ENCODE measurements around the gene ANKS3. TPM values are rescaled to one million over a fixed set of nuclear protein-coding genes. Genes with fewer than 3 reads are reported as not detected.

ANKS3 gene
- total RNA-seq, 1 experiment from 2014 or later, result 25.5 TPM

DNA sequence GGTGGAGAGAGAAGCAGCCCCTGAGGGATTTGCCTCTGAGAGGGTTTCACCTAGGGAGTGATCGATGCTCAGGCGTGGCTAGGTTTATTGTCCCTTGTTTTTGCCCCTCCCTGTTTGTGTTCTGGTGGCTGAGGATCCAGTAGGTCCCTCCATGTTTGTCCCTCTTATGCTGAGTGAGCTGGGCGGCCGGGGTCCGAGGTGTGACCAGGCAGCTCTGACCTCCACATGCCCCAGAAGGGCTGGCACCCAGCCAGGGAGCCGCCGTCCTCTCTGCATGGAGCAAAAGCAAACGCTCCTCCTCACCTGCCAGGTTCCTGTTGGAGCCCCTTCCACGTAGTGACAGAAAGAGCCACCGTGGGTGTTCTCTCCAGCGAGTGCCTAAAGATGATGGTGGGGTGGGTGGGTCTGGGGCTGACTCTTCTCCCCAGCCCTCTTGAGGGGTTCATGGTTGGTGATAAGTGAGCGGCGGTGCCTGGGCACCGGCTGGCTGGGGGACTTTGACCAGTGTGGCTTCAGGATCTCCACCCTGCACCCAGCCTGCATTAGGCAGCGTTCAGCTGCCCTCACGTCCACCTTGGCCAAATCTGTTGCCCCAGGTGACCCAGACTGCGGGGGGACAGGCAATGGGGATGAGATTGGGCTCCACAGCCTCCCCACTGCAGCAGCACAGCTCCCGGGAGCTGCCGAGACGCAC, 54.8 kb downstream of the ANKS3 start (continued):
- TF ChIP-seq, protein P1, sequence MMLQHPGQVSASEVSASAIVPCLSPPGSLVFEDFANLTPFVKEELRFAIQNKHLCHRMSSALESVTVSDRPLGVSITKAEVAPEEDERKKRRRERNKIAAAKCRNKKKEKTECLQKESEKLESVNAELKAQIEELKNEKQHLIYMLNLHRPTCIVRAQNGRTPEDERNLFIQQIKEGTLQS (IDR thresholded peaks at IDR 0.05), result no peak
- TF ChIP-seq JUND (IDR thresholded peaks at IDR 0.05) (no peak), YY1 (IDR thresholded peaks at IDR 0.05; ENCODE audit: extremely low read depth, insufficient replicate concordance, low read depth, low read length) (no peak), EGR1 (IDR thresholded peaks at IDR 0.05; ENCODE audit: low read depth) (no peak)
- TF ChIP-seq, protein P2, sequence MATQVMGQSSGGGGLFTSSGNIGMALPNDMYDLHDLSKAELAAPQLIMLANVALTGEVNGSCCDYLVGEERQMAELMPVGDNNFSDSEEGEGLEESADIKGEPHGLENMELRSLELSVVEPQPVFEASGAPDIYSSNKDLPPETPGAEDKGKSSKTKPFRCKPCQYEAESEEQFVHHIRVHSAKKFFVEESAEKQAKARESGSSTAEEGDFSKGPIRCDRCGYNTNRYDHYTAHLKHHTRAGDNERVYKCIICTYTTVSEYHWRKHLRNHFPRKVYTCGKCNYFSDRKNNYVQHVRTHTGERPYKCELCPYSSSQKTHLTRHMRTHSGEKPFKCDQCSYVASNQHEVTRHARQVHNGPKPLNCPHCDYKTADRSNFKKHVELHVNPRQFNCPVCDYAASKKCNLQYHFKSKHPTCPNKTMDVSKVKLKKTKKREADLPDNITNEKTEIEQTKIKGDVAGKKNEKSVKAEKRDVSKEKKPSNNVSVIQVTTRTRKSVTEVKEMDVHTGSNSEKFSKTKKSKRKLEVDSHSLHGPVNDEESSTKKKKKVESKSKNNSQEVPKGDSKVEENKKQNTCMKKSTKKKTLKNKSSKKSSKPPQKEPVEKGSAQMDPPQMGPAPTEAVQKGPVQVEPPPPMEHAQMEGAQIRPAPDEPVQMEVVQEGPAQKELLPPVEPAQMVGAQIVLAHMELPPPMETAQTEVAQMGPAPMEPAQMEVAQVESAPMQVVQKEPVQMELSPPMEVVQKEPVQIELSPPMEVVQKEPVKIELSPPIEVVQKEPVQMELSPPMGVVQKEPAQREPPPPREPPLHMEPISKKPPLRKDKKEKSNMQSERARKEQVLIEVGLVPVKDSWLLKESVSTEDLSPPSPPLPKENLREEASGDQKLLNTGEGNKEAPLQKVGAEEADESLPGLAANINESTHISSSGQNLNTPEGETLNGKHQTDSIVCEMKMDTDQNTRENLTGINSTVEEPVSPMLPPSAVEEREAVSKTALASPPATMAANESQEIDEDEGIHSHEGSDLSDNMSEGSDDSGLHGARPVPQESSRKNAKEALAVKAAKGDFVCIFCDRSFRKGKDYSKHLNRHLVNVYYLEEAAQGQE (IDR thresholded peaks at IDR 0.05; ENCODE audit: low read depth), result no peak

DNA sequence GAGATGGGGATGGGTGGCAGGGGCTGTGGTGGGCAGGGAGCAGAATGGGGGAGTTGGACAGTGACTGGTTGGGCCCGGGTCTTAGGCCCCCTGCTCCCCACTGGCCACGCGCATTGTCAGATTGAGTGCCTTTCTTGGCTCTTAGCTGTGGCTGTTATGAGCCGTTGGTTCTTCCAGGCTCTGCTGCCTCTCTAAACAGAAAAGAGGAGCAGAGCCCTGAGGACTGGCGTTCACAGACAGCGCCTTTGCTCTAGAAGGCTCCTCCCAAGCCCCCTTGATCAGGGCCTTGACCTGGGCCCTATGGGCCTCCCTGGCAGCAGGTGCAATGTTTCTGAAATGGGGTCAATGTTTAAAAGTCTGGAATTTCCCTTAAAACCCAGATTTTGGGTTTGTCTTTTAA, 55.5 kb downstream of the ANKS3 start:
- Histone ChIP-seq H3K36me3 (ENCODE audit: control insufficient read depth in 1 of 2, insufficient read depth in 2 of 2, low read length in 2 of 2) (peaks cover 0 to 3% of the 10 kb centered on the region in 2 experiments; a peak in 1 of 4 replicates), H3K27me3 (ENCODE audit: insufficient read depth, low read length) (no peaks in the 10 kb centered on the region), H3K4me1 (ENCODE audit: control insufficient read depth in 1 of 2, insufficient read depth in 2 of 2, low read length in 2 of 2) (no peaks in the 10 kb centered on the region), H3K27ac (ENCODE audit: low read depth, low read length) (no peak overlapping the region), H3K79me2 (ENCODE audit: insufficient read depth, low read length) (no peaks in the 10 kb centered on the region), H3K9me2 (ENCODE audit: insufficient read depth) (no peaks in the 10 kb centered on the region), H3K9me3 (ENCODE audit: control insufficient read depth in 1 of 2, insufficient read depth in 1 of 2, low read depth in 1 of 2, low read length in 2 of 2) (no peaks in the 10 kb centered on the region), H4K20me1 (ENCODE audit: insufficient read depth) (no peaks in the 10 kb centered on the region), H2AFZ (ENCODE audit: low read depth, low read length, poor library complexity, severe bottlenecking) (no peak overlapping the region), H3K4me2 (ENCODE audit: low read length) (no peak overlapping the region), H3K9ac (ENCODE audit: low read length) (no peak overlapping the region), H3K4me3 (replicated peaks in 1 of 2; ENCODE audit: low read depth in 1 of 2, low read length in 2 of 2) (no peak overlapping the region)
- BruUV-seq (replicated peaks), result no TSS peak
- ChIA-PET CTCF (no interaction called here), POLR2A (no interaction called here), RAD21 (ENCODE audit: low non-redundant PET in 1 of 2, low total read pairs in 2 of 2, uncharacterized antibody in 2 of 2, unreplicated experiment in 2 of 2) (no interaction called here)
- no peak for ATAC-seq
- DNase-seq (ENCODE audit: low read depth, low spot score), result no peak
- intact Hi-C loops (cut with micrococcal nuclease), result no loop called here
- TF ChIP-seq CEBPB (IDR thresholded peaks at IDR 0.05; ENCODE audit: low read depth) (no peak), EGR1 (IDR thresholded peaks at IDR 0.05; ENCODE audit: low read depth) (no peak), ZFX (IDR thresholded peaks at IDR 0.05) (no peak), EZH2phosphoT487 (IDR thresholded peaks at IDR 0.05; ENCODE audit: borderline replicate concordance) (no peak), ELF1 (IDR thresholded peaks at IDR 0.05; ENCODE audit: borderline replicate concordance, low read depth) (no peak), SRF (IDR thresholded peaks at IDR 0.05; ENCODE audit: low read depth) (no peak), JUND (IDR thresholded peaks at IDR 0.05) (no peak), EZH2 (IDR thresholded peaks at IDR 0.05) (no peak), SP1 (IDR thresholded peaks at IDR 0.05; ENCODE audit: low read depth) (no peak), SIN3A (IDR thresholded peaks at IDR 0.05; ENCODE audit: low read depth) (no peak), CBX3 (IDR thresholded peaks at IDR 0.05; ENCODE audit: low read depth) (no peak), YY1 (IDR thresholded peaks at IDR 0.05; ENCODE audit: extremely low read depth, insufficient replicate concordance, low read depth, low read length) (no peak), POLR2AphosphoS5 (IDR thresholded peaks at IDR 0.05; ENCODE audit: low read depth, low read length) (no peak), RAD21 (IDR thresholded peaks at IDR 0.05; ENCODE audit: low read depth) (no peak)
- TF ChIP-seq, protein P3, sequence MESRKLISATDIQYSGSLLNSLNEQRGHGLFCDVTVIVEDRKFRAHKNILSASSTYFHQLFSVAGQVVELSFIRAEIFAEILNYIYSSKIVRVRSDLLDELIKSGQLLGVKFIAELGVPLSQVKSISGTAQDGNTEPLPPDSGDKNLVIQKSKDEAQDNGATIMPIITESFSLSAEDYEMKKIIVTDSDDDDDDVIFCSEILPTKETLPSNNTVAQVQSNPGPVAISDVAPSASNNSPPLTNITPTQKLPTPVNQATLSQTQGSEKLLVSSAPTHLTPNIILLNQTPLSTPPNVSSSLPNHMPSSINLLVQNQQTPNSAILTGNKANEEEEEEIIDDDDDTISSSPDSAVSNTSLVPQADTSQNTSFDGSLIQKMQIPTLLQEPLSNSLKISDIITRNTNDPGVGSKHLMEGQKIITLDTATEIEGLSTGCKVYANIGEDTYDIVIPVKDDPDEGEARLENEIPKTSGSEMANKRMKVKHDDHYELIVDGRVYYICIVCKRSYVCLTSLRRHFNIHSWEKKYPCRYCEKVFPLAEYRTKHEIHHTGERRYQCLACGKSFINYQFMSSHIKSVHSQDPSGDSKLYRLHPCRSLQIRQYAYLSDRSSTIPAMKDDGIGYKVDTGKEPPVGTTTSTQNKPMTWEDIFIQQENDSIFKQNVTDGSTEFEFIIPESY (IDR thresholded peaks at IDR 0.05; ENCODE audit: extremely low read depth, insufficient replicate concordance, low read length), result no peak
- TF ChIP-seq, protein P1 (IDR thresholded peaks at IDR 0.05), result no peak
- TF ChIP-seq, protein P4, sequence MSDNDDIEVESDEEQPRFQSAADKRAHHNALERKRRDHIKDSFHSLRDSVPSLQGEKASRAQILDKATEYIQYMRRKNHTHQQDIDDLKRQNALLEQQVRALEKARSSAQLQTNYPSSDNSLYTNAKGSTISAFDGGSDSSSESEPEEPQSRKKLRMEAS (IDR thresholded peaks at IDR 0.05), result no peak
